Tibial artery (tissue), 4 donors: Measurements from ENCODE around the gene CRABP2.
A peak's percentile ranks its signal among the peaks of the same experiment; 100 is the strongest.

Source experiments
- DNase-seq, 2 donors: peaks; one replicate each; pipeline ENCODE4 v3.0.0-alpha.2; 2019
- H3K27ac ChIP-seq, 2 donors: fragments of 200-600 bp; sonication (generic) in 1 of 2; 1 replicate in 1 of 2; 2 replicates in 1 of 2; pipeline ENCODE4 v1.5.1; 2018 to 2019; ENCODE audit warnings: mild to moderate bottlenecking in 1 of 2
- H3K27me3 ChIP-seq, 2 donors: fragments of 200-600 bp; sonication (generic) in 1 of 2; one replicate each; pipeline versions ENCODE4 v1.5.1 to v1.6.0; 2016 to 2019
- H3K36me3 ChIP-seq, 3 donors: fragments of 200-600 bp; sonication (generic) in 2 of 3; one replicate each; pipeline ENCODE4 v1.5.1; 2016 to 2019; ENCODE audit warnings: mild to moderate bottlenecking in 2 of 3
- H3K4me1 ChIP-seq, 4 donors: fragments of 200-600 bp; sonication (generic) in 2 of 4; 1 replicate in 3 of 4; 2 replicates in 1 of 4; pipeline ENCODE4 v1.5.1; 2016 to 2019
- H3K4me3 ChIP-seq, 2 donors: fragments of 200-600 bp; sonication (generic) in 1 of 2; 1 replicate in 1 of 2; 2 replicates in 1 of 2; pipeline ENCODE4 v1.5.1; 2018 to 2019; ENCODE audit warnings: mild to moderate bottlenecking in 2 of 2
- H3K9me3 ChIP-seq, 3 donors: fragments of 200-600 bp; sonication (generic) in 1 of 3; one replicate each; pipeline ENCODE4 v1.5.1; 2016 to 2019
- intact Hi-C: fragments of 100-400 bp; cut with DNase I; formaldehyde crosslinking; loops from one replicate; pipeline ENCODE4 v1.15.0; 2023; ENCODE audit warnings: low total_unique reads
- TF ChIP-seq, protein P1 (sequence below), 2 experiments: fragments of 200-600 bp in 1 of 2; fragments of 450-650 bp in 1 of 2; IDR thresholded peaks; one replicate each; pipeline ENCODE4 v1.5.1; 2017 to 2019; ENCODE audit warnings: antibody characterized with exemption in 2 of 2, mild to moderate bottlenecking in 1 of 2, moderate library complexity in 1 of 2

The CRABP2 gene

DNA sequence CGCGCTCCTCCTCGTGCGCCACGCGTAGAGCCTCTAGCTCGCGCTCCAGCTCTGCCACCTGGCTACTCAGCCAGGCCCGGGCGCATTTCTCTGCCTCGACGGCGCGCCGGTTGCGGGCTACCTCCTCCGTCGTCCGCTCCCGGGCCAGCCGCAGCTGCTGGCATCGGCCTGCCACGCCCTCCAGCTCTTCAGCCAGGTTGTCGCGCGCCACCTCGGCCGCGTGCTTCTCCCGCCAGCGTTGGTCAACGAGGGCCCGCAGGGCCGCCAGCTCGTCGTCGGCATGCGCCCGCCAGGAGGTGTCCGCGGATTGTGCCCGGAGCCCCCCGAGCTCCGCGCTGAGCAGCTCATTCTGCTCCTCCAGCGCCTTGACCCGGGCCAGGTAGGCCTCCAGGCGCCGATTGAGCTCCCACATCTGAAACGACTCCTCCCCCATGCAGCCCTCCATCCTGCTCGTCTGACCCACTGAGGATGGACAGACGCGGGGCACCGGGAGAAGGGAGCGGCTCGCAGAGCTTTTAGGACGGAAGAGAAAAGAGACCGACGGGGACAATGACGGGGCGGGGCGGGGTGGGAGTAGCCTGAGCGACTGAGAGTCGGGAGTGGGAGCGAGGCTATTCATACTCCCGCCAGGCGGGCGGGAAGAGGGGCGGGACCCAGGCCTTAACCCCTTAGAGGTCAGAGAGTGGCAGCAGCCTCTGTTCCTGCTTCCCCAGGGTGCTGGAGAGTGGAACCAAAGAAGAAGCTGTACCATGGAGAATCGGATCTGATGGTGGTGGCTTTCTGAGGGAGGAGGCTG, 28.4 kb downstream of the CRABP2 start, which contains the start of gene NES:
Gene NES (minus strand): TSS at position 588 of the 796 bp plus-strand sequence. CDS start 143 bp downstream, at position 445.
- peak; percentile 58 to 82 for DNase-seq
- H3K4me1 ChIP-seq, result peaks cover 0 to 41% (median 29%) of the 10 kb centered on the region in 4 donors
- peaks cover 0 to 46% of the 10 kb centered on the region in 2 donors for H3K27me3 ChIP-seq
- TF ChIP-seq, protein P1, sequence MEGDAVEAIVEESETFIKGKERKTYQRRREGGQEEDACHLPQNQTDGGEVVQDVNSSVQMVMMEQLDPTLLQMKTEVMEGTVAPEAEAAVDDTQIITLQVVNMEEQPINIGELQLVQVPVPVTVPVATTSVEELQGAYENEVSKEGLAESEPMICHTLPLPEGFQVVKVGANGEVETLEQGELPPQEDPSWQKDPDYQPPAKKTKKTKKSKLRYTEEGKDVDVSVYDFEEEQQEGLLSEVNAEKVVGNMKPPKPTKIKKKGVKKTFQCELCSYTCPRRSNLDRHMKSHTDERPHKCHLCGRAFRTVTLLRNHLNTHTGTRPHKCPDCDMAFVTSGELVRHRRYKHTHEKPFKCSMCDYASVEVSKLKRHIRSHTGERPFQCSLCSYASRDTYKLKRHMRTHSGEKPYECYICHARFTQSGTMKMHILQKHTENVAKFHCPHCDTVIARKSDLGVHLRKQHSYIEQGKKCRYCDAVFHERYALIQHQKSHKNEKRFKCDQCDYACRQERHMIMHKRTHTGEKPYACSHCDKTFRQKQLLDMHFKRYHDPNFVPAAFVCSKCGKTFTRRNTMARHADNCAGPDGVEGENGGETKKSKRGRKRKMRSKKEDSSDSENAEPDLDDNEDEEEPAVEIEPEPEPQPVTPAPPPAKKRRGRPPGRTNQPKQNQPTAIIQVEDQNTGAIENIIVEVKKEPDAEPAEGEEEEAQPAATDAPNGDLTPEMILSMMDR (IDR thresholded peaks at IDR 0.05), result no peak
- intact Hi-C loops, result no loop called here
- H3K4me3 ChIP-seq, result peak within 1 kb of the TSS; percentile 48 to 57
- H3K27ac ChIP-seq, result peak within 1 kb of the TSS; percentile 57 to 62
- H3K36me3 ChIP-seq, result peaks cover 0 to 13% (median 0%) of the 10 kb centered on the region in 3 donors
- H3K9me3 ChIP-seq, result no peaks in the 10 kb centered on the region

DNA sequence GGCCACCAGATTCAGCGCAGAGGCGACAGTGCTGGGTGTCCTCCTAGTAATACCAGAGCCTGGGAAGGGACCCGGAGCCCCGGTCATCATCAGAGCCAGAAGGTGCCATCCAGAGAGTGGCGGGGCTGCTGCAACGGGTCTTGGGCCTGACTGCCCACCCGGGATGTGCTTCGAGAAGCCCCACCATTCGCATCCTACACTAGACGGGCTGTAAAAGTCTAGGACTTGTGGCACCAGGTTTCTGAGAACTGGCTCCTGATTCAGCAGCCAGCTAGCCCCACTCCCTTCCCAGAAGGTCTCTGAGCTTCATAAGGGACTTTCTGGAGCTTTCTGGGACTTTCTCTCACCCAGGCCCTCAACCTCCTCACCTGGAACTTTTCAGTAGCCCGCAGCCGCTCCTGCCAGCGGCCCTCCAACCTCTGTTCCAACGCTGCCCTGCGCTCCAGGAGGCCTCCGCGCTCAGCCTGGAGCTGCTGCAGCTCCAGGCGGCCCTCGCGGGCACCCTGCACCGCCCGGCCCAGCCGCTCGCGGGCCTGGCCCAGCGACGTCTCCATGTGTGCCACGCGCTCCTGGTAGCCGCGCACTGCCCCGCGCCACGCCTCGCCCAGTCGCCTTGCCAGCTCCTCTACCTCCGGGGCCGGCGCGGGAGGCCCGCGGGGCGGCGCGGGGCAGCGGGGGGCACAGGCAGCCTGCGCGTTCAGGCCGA, 29.1 kb downstream of the CRABP2 start:
- intact Hi-C loops, result no loop called here
- H3K27ac ChIP-seq, result peak overlapping the region; percentile 57 to 62

DNA sequence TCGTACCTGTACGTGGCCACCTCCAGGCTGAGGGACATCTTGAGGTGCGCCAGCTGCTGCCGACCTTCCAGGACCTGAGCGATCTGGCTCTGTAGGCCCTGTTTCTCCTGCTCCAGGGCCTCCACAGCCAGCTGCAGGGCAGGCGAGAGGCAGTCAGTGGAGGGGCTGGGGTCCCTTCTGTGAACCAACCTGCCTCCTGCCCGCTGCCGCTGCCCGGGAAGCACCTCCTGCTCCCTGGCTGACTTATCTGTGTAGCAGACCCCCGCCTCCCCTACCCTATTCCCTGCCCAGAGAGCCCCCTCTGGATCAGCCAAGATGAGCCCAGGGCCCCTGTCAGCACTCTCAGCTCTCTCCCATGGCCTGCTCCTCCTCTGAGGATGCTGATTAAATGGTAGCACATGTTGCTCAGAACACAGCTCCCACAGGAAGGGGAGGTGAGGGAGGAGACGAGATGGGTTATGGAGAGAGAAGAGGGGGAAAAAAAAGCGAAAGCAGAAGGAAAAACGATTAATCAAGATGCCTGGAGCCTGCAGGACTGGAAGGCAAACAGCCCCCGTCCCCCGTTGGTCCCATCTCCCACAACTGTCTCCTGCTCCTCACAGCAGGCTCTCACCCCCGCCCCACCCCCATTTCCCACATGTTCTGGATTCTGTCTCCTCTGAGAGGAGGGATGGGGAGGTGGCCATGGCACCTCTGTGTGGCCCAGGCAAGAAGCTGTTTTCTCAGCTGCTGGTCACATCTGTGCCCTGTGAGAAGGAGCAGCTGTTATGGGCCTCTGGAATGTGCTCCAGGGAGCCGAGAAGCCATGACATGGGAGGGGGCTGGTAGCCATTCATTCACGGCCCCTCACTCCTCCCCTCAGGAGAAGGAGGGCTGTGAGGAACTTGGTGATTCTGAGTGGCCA, 29.9 kb downstream of the CRABP2 start:
- Histone ChIP-seq H3K36me3 (peaks cover 0 to 13% (median 0%) of the 10 kb centered on the region in 3 donors), H3K4me3 (peak overlapping the region; percentile 48 to 57), H3K9me3 (no peaks in the 10 kb centered on the region), H3K27ac (peak overlapping the region; percentile 57 to 62), H3K4me1 (peaks cover 0 to 41% (median 29%) of the 10 kb centered on the region in 4 donors), H3K27me3 (peaks cover 0 to 32% of the 10 kb centered on the region in 2 donors)
- intact Hi-C loops, result no loop called here
- no peak for DNase-seq
- TF ChIP-seq, protein P1 (IDR thresholded peaks at IDR 0.05), result no peak

More for the DNA sequence above, 29.1 kb downstream of the CRABP2 start:
- peaks cover 0 to 39% of the 10 kb centered on the region in 2 donors for H3K27me3 ChIP-seq
- H3K9me3 ChIP-seq, result no peaks in the 10 kb centered on the region
- peak overlapping the region; percentile 48 to 57 for H3K4me3 ChIP-seq
- TF ChIP-seq, protein P1 (IDR thresholded peaks at IDR 0.05), result no peak
- H3K4me1 ChIP-seq, result peaks cover 0 to 41% (median 29%) of the 10 kb centered on the region in 4 donors
- peaks cover 0 to 13% (median 0%) of the 10 kb centered on the region in 3 donors for H3K36me3 ChIP-seq
- DNase-seq, result no peak

DNA sequence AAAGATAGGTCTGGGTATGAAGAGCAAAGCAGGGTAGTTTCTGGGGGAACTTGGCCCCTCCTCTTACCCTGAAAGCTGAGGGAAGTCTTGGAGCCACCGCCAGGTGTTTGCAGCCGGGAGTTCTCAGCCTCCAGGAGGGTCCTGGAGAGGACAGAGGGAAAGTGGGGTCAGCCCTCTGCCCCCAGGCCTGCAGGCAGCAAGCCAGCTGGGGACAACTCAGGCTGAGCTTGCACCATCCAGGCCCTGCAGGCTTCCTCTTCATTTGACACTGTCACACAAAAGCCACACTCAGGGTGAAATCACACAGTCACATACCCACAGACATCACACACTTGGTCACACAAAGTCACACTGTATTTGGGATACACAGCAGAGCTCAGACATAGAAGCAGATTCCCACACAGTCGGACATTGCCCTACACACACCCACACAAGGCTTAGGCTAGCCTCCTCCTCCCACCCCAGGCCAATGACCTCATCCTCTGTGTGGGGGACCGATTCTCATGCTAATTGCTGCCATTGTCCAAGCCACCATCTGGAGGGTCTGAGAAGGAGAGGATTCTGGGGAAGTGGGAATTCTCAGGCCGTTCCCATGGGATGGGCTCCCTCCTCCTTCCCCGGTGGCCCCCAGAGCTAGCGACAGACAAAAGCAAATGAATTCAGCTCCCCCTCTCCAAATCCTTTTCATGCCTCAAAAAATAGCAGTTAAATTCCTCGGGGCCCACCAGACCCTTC, 31.8 kb downstream of the CRABP2 start:
- Histone ChIP-seq H3K4me1 (peaks cover 0 to 54% (median 31%) of the 10 kb centered on the region in 4 donors), H3K9me3 (no peaks in the 10 kb centered on the region), H3K36me3 (peaks cover 0 to 13% (median 0%) of the 10 kb centered on the region in 3 donors), H3K27me3 (peaks cover 0 to 15% of the 10 kb centered on the region in 2 donors), H3K4me3 (no peak overlapping the region), H3K27ac (no peak overlapping the region)
- intact Hi-C loops, result loop anchor here (5.0 kb wide), 1 partner anchor 51 kb away; no protein-coding TSS in a partner anchor
- TF ChIP-seq, protein P1 (IDR thresholded peaks at IDR 0.05), result no peak
- no peak for DNase-seq
